Measurements from ENCODE around the gene ZNF600.
"Not testable (repeated sequence)": the region's sequence is repeated elsewhere in the genome, so short reads cannot be mapped to it uniquely, and the experiment has no call there.

Gene ZNF600

GRCh38 chr19:52748336-52748950, 38.1 kb downstream of the ZNF600 start:
- TF ChIP-seq, protein P1, sequence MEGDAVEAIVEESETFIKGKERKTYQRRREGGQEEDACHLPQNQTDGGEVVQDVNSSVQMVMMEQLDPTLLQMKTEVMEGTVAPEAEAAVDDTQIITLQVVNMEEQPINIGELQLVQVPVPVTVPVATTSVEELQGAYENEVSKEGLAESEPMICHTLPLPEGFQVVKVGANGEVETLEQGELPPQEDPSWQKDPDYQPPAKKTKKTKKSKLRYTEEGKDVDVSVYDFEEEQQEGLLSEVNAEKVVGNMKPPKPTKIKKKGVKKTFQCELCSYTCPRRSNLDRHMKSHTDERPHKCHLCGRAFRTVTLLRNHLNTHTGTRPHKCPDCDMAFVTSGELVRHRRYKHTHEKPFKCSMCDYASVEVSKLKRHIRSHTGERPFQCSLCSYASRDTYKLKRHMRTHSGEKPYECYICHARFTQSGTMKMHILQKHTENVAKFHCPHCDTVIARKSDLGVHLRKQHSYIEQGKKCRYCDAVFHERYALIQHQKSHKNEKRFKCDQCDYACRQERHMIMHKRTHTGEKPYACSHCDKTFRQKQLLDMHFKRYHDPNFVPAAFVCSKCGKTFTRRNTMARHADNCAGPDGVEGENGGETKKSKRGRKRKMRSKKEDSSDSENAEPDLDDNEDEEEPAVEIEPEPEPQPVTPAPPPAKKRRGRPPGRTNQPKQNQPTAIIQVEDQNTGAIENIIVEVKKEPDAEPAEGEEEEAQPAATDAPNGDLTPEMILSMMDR (IDR thresholded peaks at IDR 0.05; ENCODE audit: low read depth, low read length) = peak; percentile 65
- no peak for TF ChIP-seq EZH2phosphoT487 (IDR thresholded peaks at IDR 0.05; ENCODE audit: low read depth)
- no peaks in the 10 kb centered on the region for H3K79me2 ChIP-seq (ENCODE audit: low read length)
- no peaks in the 10 kb centered on the region for H3K4me1 ChIP-seq (ENCODE audit: low read length)
- H3K27me3 ChIP-seq (ENCODE audit: low read depth, low read length) = no peaks in the 10 kb centered on the region
- H2AFZ ChIP-seq (ENCODE audit: low read depth, low read length) = peak overlapping the region; percentile 78; the same call in 1 of the 2 replicates
- H3K27ac ChIP-seq (ENCODE audit: low read length) = no peak overlapping the region
- 0 out of 2 replicates have a peak overlapping the region, but pooled peaks have one; percentile 21 for H3K4me3 ChIP-seq (ENCODE audit: low read length)
- H3K4me2 ChIP-seq (ENCODE audit: low read length) = peak overlapping the region; percentile 51
- H3K36me3 ChIP-seq (replicated peaks; ENCODE audit: low read depth, low read length) = no peaks in the 10 kb centered on the region
- H3K9ac ChIP-seq (ENCODE audit: low read length) = no peak overlapping the region
- no peaks in the 10 kb centered on the region for H3K9me3 ChIP-seq (ENCODE audit: insufficient read depth, low read length)
- no peaks in the 10 kb centered on the region for H4K20me1 ChIP-seq (ENCODE audit: insufficient read depth, low read length)

DNA sequence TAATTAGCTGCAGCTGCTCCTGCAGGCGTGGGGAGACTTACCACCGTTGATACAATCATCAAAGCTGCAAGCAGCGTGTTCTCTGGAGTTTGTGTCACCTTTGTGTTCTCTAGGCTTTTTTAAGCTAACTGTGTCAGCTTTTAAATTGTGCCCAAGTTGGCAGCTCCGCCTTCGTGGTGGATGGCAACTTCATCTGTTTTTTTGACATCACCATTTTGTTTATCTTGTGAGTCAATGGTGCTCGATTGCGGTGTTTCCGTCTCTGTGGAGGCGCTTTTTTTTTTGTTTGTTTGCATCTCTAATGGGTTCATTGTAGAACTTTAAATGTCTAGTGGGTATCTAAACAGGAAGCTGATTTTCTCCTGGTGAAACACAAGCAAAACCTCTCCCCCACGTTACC, 40.7 kb downstream of the ZNF600 start:
- not testable (repeated sequence) for H3K4me2 ChIP-seq (ENCODE audit: low read length); H3K9me3 ChIP-seq (ENCODE audit: insufficient read depth, low read length); H2AFZ ChIP-seq (ENCODE audit: low read depth, low read length); H3K79me2 ChIP-seq (ENCODE audit: low read length); H3K27ac ChIP-seq (ENCODE audit: low read length); H3K27me3 ChIP-seq (ENCODE audit: low read depth, low read length); H4K20me1 ChIP-seq (ENCODE audit: insufficient read depth, low read length); H3K36me3 ChIP-seq (replicated peaks; ENCODE audit: low read depth, low read length); H3K4me3 ChIP-seq (ENCODE audit: low read length); H3K9ac ChIP-seq (ENCODE audit: low read length); H3K4me1 ChIP-seq (ENCODE audit: low read length)

DNA sequence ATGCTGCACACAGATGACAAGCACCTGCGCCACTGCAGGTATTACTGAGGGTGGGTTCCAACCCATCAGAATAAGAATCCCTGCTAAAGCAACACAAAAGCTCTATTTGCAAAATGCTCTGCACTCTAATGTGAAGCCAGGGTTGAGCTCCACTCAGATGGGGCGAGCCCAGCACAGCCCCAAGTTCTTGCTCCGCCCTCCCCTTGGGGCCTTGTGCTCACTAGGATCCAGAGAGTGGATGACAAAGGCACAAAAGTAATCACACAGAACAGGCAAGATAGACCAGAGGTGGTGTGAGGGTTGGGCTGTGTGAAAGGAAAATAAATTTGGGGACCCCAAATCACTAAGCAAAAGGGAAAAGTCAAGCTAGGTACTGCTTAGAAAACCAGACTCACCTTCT, 43.5 kb downstream of the ZNF600 start:
- no peak overlapping the region for H3K4me2 ChIP-seq (ENCODE audit: low read length)
- H3K9ac ChIP-seq (ENCODE audit: low read length) = no peak overlapping the region
- no peak overlapping the region for H3K27ac ChIP-seq (ENCODE audit: low read length)
- H3K9me3 ChIP-seq (ENCODE audit: insufficient read depth, low read length) = no peaks in the 10 kb centered on the region
- TF ChIP-seq EZH2phosphoT487 (IDR thresholded peaks at IDR 0.05; ENCODE audit: low read depth) = no peak
- TF ChIP-seq, protein P1 (IDR thresholded peaks at IDR 0.05; ENCODE audit: low read depth, low read length) = no peak
- H4K20me1 ChIP-seq (ENCODE audit: insufficient read depth, low read length) = no peaks in the 10 kb centered on the region
- no peaks in the 10 kb centered on the region for H3K27me3 ChIP-seq (ENCODE audit: low read depth, low read length)
- H3K79me2 ChIP-seq (ENCODE audit: low read length) = no peaks in the 10 kb centered on the region
- H3K36me3 ChIP-seq (replicated peaks; ENCODE audit: low read depth, low read length) = no peaks in the 10 kb centered on the region
- H3K4me1 ChIP-seq (ENCODE audit: low read length) = peaks cover 8% of the 10 kb centered on the region; the same call in 1 of the 2 replicates
- H2AFZ ChIP-seq (ENCODE audit: low read depth, low read length) = no peak overlapping the region
- no peak overlapping the region for H3K4me3 ChIP-seq (ENCODE audit: low read length)

DNA sequence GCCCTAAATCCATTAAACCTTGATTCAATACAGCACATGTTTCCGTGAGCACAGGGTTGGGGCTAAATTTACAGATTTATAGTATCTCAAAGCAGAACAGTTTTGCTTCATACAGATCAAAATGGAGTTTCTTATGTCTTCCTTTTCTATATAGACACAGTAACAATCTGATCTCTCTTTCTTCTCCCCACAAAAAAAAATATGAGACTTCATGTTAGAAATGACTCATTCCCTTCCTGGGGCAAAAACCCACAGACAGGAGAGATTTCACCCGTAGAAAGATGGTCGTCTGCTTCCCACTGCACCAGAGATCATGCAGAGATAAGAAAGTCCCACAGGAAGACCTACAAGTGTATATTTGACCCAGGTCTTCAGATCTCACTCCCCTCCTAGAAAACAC, 44.1 kb downstream of the ZNF600 start:
- no peak for TF ChIP-seq EZH2phosphoT487 (IDR thresholded peaks at IDR 0.05; ENCODE audit: low read depth)
- TF ChIP-seq, protein P1 (IDR thresholded peaks at IDR 0.05; ENCODE audit: low read depth, low read length) = no peak
- Histone ChIP-seq H3K4me2 (ENCODE audit: low read length) (peak overlapping the region; percentile 4; the same call in 1 of the 2 replicates), H3K27me3 (ENCODE audit: low read depth, low read length) (no peaks in the 10 kb centered on the region), H3K36me3 (replicated peaks; ENCODE audit: low read depth, low read length) (no peaks in the 10 kb centered on the region), H3K4me3 (ENCODE audit: low read length) (no peak overlapping the region), H3K27ac (ENCODE audit: low read length) (no peak overlapping the region), H2AFZ (ENCODE audit: low read depth, low read length) (peak overlapping the region; percentile 54; the same call in 1 of the 2 replicates), H3K4me1 (ENCODE audit: low read length) (peaks cover 8% of the 10 kb centered on the region; the same call in 1 of the 2 replicates), H3K9me3 (ENCODE audit: insufficient read depth, low read length) (no peaks in the 10 kb centered on the region), H3K9ac (ENCODE audit: low read length) (no peak overlapping the region), H4K20me1 (ENCODE audit: insufficient read depth, low read length) (no peaks in the 10 kb centered on the region), H3K79me2 (ENCODE audit: low read length) (no peaks in the 10 kb centered on the region)
